GM18519 (cell line): ENCODE data around the gene CLEC18C.
"Not testable (repeated sequence)": the region's sequence is repeated elsewhere in the genome, so short reads cannot be mapped to it uniquely, and the experiment has no call there.

Source experiments
- ATAC-seq: cut with Tn5 transposase; IDR thresholded peaks from one replicate; pipeline ENCODE4 v1.9.1; 2021; ENCODE audit warnings: mild to moderate bottlenecking, moderate library complexity; ENCODE audit not compliant: unreplicated experiment, low FRiP score

Gene CLEC18C

DNA sequence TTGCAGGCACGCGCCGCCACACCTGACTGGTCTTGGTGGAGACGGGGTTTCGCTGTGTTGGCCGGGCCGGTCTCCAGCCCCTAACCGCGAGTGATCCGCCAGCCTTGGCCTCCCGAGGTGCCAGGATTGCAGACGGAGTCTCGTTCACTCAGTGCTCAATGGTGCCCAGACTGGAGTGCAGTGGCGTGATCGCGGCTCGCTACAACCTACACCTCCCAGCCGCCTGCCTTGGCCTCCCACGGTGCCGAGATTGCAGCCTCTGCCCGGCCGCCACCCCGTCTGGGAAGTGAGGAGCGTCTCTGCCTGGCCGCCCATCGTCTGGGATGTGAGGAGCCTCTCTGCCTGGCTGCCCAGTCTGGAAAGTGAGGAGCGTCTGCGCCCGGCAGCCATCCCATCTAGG, 30.4 kb downstream of the CLEC18C start:
- not testable (repeated sequence) for ATAC-seq

DNA sequence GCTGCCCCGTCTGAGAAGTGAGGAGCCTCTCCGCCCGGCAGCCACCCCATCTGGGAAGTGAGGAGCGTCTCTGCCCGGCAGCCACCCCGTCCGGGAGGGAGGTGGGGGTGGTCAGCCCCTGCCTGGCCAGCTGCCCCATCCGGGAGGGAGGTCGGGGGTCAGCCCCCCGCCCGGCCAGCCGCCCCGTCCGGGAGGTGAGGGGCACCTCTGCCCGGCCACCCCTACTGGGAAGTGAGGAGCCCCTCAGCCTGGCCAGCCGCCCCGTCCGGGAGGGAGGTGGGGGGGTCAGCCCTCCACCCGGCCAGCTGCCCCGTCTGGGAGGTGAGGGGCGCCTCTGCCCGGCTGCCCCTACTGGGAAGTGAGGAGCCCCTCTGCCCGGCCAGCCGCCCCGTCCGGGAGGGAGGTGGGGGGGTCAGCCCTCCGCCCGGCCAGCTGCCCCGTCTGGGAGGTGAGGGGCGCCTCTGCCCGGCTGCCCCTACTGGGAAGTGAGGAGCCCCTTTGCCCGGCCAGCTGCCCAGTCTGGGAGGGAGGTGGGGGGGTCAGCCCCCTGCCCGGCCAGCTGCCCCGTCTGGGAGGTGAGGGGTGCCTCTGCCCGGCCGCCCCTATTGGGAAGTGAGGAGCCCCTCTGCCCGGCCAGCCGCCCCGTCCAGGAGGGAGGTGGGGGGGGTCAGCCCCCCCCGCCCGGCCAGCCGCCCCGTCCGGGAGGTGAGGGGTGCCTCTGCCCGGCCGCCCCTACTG, 31.2 kb downstream of the CLEC18C start:
- not testable (repeated sequence) for ATAC-seq

DNA sequence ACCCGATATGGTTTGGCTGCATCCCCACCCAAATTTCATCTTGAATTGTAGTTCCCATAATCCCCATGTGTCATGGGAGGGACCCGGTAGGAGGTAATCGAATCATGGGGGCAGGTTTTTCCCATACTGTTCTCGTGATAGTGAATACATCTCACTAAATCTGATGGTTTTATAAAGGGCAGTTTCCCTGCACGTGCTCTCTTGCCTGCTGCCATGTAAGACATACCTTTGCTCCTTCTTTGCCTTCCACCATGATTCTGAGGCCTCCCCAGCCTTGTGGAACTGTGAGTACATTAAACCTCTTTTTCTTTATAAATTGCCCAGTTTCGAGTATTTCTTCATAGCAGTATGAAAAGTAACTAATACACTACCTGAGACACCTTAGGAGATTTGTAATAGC, 32.8 kb downstream of the CLEC18C start:
- ATAC-seq = not testable (repeated sequence)

DNA sequence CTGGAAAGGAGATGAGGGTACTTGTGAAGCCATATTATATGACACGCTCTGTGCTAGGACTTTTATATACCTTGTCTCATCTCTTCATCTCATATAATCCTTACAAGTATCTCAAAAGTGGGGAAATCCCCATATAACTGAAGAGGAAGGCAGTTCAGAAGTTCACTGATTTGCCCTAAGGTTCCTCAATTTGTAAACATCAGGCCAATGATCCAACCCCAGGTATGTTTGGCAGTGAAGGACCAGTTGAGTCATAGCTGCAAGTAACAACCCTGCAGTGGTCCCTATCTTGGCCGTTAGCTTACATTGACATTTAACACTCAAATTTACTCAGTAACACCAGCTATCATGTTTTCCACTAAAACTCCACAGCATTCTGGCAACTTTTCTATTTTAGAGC, 45.0 kb downstream of the CLEC18C start:
- not testable (repeated sequence) for ATAC-seq

DNA sequence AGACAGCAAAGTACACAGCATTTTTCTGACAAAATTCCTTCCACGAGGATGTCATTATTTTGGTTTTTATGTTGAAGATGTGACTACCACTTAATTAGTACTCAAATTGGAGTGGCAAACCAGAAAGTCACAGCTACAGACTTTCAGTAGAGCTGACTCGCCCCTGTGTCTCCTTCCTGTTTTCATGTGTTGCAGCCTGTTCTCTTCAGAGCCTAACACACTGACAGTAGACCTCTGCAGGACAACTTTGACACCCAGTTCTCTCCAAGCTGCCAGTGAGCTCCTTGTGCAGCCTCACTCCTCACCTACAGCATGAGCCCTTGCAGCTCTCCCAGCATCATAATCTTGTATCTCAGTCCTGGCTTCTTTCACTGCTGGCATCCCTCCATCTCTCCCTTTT, 49.0 kb downstream of the CLEC18C start:
- ATAC-seq = not testable (repeated sequence)

DNA sequence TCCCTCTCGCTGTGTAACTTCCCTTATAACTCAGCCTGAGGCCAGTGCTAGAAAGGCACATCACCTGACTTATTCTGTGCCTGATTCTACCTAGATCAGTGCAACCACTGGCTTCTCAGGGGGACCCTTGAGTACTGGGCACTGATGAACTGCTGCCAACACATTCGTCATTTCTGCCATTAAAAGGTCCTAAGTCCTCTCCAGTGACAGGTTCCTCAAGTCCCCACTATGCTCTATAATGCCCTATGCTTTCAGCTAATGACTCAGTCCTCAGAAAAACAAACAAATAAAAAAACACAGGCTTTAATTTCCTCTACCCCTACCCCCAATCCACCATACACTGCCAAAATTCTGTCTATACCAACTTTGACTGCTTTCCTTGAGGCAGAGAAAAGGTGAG, 49.6 kb downstream of the CLEC18C start:
- ATAC-seq = not testable (repeated sequence)

DNA sequence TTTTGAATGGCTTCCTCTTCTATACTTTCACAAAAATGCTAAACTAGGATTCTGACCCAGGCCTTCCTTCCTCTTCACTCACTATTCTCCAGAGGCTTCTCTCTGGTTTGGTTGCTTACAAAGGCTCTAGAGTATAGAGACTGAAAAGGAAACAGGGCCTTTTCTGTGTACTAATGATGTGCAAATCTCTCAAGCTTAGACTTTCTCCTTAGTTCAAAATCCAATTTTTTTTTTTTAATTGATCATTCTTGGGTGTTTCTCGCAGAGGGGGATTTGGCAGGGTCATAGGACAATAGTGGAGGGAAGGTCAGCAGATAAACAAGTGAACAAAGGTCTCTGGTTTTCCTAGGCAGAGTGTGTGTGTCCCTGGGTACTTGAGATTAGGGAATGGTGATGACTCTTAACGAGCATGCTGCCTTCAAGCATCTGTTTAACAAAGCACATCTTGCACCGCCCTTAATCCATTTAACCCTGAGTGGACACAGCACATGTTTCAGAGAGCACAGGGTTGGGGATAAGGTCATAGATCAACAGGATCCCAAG, 50.5 kb downstream of the CLEC18C start:
- ATAC-seq = not testable (repeated sequence)

DNA sequence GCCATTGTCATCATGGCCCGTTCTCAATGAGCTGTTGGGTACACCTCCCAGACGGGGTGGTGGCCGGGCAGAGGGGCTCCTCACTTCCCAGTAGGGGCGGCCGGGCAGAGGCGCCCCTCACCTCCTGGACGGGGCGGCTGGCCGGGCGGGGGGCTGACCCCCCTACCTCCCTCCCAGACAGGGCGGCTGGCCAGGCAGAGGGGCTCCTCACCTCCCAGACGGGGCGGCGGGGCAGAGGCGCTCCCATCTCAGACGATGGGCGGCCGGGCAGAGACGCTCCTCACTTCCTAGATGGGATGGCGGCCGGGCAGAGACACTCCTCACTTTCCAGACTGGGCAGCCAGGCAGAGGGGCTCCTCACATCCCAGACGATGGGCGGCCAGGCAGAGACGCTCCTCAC, 51.1 kb downstream of the CLEC18C start:
- ATAC-seq = not testable (repeated sequence)

DNA sequence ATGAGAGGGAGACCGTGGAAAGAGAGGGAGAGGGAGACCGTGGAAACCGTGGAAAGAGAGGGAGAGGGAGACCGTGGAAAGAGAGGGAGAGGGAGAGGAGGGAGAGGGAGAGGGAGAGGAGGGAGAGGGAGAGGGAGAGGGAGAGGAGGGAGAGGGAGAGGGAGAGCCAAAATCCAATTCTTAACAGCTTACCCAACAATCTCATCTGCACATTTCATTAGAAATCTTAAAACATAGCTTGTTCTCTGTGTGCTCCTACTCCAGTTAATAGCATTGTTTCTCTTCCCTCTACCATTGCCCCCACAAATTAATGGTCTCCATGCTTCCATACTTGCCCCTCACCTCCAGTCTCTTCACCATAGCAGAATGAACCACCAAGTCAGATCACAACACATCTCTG, 51.8 kb downstream of the CLEC18C start:
- not testable (repeated sequence) for ATAC-seq

DNA sequence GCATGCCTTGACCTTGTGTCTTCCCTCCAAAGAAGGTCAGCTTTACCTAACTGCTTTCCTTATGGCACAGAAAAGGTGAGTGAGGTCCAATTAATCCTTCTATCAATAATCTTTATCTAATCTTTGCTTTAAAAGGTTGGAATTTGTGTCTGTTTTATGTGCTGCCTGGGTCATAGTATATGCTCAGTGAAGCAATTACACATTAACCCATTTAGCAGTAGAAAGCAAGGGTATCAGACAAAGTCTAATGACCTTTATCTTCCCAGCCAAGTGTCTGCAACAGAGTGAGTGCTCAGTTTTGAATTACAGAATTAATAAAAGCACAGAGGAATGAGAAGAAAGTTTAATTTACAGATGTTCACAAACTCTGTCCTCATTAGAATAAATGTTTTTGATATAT, 52.4 kb downstream of the CLEC18C start:
- ATAC-seq = not testable (repeated sequence)

DNA sequence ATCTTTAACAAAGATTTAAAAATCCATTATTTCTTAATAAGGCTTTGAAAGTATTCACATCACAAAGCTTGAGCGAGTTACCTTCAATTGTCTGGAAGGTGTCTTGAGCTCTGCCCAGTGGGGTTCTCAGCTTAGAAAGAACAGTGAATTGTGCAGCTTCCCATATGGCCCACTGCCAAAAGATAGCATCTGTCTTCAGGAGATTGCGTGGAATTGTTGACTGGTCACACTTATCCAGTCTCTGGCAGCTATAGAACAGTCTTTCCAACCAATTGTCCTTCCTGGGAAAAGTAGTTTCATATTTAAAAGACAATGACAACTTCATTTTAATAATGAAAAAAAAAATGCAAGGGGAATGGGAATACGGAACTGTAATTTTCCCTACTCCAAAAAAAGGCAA, 58.2 kb downstream of the CLEC18C start:
- not testable (repeated sequence) for ATAC-seq
